DND-41 (cell line): ENCODE data around the gene THOC7.

Experiments
- ATAC-seq: fragments of 200-7000 bp; cut with Tn5 transposase; 3 replicates; pipeline ENCODE4 v1.9.1; 2021; ENCODE audit warnings: low read depth; ENCODE audit not compliant: insufficient read depth
- DNase-seq: peaks from one replicate; pipeline ENCODE4 v3.0.0-alpha.2; 2020
- H2AFZ ChIP-seq: 2 replicates; pipeline ENCODE4 v1.6.0; 2012; ENCODE audit warnings: low read depth, low read length
- H3K27ac ChIP-seq: 2 replicates; pipeline ENCODE4 v1.5.1; 2012; ENCODE audit warnings: low read length, inconsistent platforms
- H3K27me3 ChIP-seq: fragments of 200-600 bp; sonication (generic); 2 replicates; pipeline ENCODE4 v1.6.0; 2012; ENCODE audit warnings: low read length, mild to moderate bottlenecking, inconsistent platforms; ENCODE audit not compliant: insufficient read depth, poor library complexity
- H3K36me3 ChIP-seq: 2 replicates; pipeline ENCODE4 v1.5.1; 2012; ENCODE audit warnings: low read length, inconsistent platforms; ENCODE audit not compliant: insufficient read depth
- H3K4me1 ChIP-seq: 2 replicates; pipeline ENCODE4 v1.5.1; 2012; ENCODE audit warnings: mild to moderate bottlenecking, low read length; ENCODE audit not compliant: insufficient read depth
- H3K4me2 ChIP-seq: 2 replicates; pipeline ENCODE4 v1.6.0; 2012; ENCODE audit warnings: mild to moderate bottlenecking, moderate library complexity, low read length, inconsistent platforms; ENCODE audit not compliant: insufficient read depth
- H3K4me3 ChIP-seq, 2 experiments: fragments of 200-600 bp in 1 of 2; shearing (Covaris generic) in 1 of 2; 2 replicates each; pipeline ENCODE4 v1.5.1; 2012 to 2016; ENCODE audit warnings: inconsistent platforms in 2 of 2, low read length in 2 of 2, mild to moderate bottlenecking in 2 of 2, low read depth in 1 of 2, moderate library complexity in 1 of 2
- H3K79me2 ChIP-seq: 2 replicates; pipeline ENCODE4 v1.6.0; 2012; ENCODE audit warnings: low read length, inconsistent platforms; ENCODE audit not compliant: insufficient read depth
- H3K9ac ChIP-seq: 2 replicates; pipeline ENCODE4 v1.6.0; 2012; ENCODE audit warnings: low read depth, mild to moderate bottlenecking, inconsistent platforms, low read length, moderate library complexity
- H3K9me3 ChIP-seq: 2 replicates; pipeline ENCODE4 v1.5.1; 2012; ENCODE audit warnings: low read length, moderate library complexity, mild to moderate bottlenecking, inconsistent platforms; ENCODE audit not compliant: insufficient read depth, severe bottlenecking
- H4K20me1 ChIP-seq: 2 replicates; pipeline ENCODE4 v1.6.0; 2012; ENCODE audit warnings: low read length; ENCODE audit not compliant: insufficient read depth
- CTCF ChIP-seq: IDR thresholded peaks from 2 replicates; pipeline ENCODE4 v1.5.1; 2012; ENCODE audit warnings: borderline replicate concordance, low read length, moderate library complexity, mild to moderate bottlenecking; ENCODE audit not compliant: poor library complexity, severe bottlenecking; ENCODE audit errors: extremely low read depth
- EZH2 ChIP-seq: IDR thresholded peaks from 3 replicates; pipeline ENCODE4 v1.6.1; 2012; ENCODE audit warnings: borderline replicate concordance, low read depth, mild to moderate bottlenecking, moderate library complexity, low read length, inconsistent platforms; ENCODE audit not compliant: severe bottlenecking

THOC7 gene

GRCh38 chr3:63800097-63800496 is 63.5 kb downstream of the THOC7 start:
- DNase-seq (no peak), ATAC-seq (no peak)
- Histone ChIP-seq H3K79me2 (no peaks in the 10 kb centered on the region), H3K9ac (no peak overlapping the region), H3K9me3 (no peaks in the 10 kb centered on the region), H3K4me2 (no peak overlapping the region), H3K27me3 (no peaks in the 10 kb centered on the region), H3K4me1 (no peaks in the 10 kb centered on the region), H4K20me1 (no peaks in the 10 kb centered on the region), H3K36me3 (no peaks in the 10 kb centered on the region), H2AFZ (no peak overlapping the region), H3K27ac (no peak overlapping the region), H3K4me3 (no peak overlapping the region)
- no peak for TF ChIP-seq EZH2
- TF ChIP-seq CTCF: no peak

- ATAC-seq: no peak
- Histone ChIP-seq H4K20me1 (no peaks in the 10 kb centered on the region), H3K4me2 (no peak overlapping the region), H3K4me1 (no peaks in the 10 kb centered on the region), H3K9me3 (no peaks in the 10 kb centered on the region), H3K36me3 (no peaks in the 10 kb centered on the region), H3K9ac (no peak overlapping the region), H3K79me2 (no peaks in the 10 kb centered on the region), H3K27me3 (no peaks in the 10 kb centered on the region), H2AFZ (no peak overlapping the region), H3K27ac (no peak overlapping the region), H3K4me3 (no peak overlapping the region)
- no peak for DNase-seq
- TF ChIP-seq EZH2: no peak
- TF ChIP-seq CTCF: no peak
Observed at GRCh38 chr3:63798949-63799348, 64.7 kb downstream of the THOC7 start.

GRCh38 chr3:63798544-63798943 is 65.1 kb downstream of the THOC7 start:
- H3K27ac ChIP-seq: no peak overlapping the region
- TF ChIP-seq EZH2 (no peak), CTCF (no peak)
- no peak overlapping the region for H3K4me3 ChIP-seq
- H3K79me2 ChIP-seq: no peaks in the 10 kb centered on the region
- H3K36me3 ChIP-seq: no peaks in the 10 kb centered on the region
- DNase-seq (no peak), ATAC-seq (no peak)
- no peak overlapping the region for H3K9ac ChIP-seq
- no peaks in the 10 kb centered on the region for H3K4me1 ChIP-seq
- H3K27me3 ChIP-seq: no peaks in the 10 kb centered on the region
- H3K4me2 ChIP-seq: no peak overlapping the region
- H3K9me3 ChIP-seq: no peaks in the 10 kb centered on the region
- H4K20me1 ChIP-seq: no peaks in the 10 kb centered on the region
- no peak overlapping the region for H2AFZ ChIP-seq

GRCh38 chr3:63795438-63795837 is 68.2 kb downstream of the THOC7 start:
- Histone ChIP-seq H3K27ac (no peak overlapping the region), H4K20me1 (no peaks in the 10 kb centered on the region), H3K4me1 (no peaks in the 10 kb centered on the region), H3K4me3 (no peak overlapping the region), H2AFZ (no peak overlapping the region), H3K4me2 (no peak overlapping the region), H3K9ac (no peak overlapping the region), H3K79me2 (no peaks in the 10 kb centered on the region), H3K27me3 (no peaks in the 10 kb centered on the region), H3K9me3 (no peaks in the 10 kb centered on the region), H3K36me3 (no peaks in the 10 kb centered on the region)
- no peak for DNase-seq
- no peak for ATAC-seq
- TF ChIP-seq CTCF (no peak), EZH2 (no peak)
